Keratinocyte (primary cell): ENCODE data around the gene NFIC.

Source experiments
- EZH2 ChIP-seq: IDR thresholded peaks from one replicate; pipeline ENCODE4 v1.6.1; 2012; ENCODE audit warnings: inconsistent platforms, mild to moderate bottlenecking, low read length, moderate library complexity
- TF ChIP-seq, protein P1 (sequence below), 3 experiments: IDR thresholded peaks in 1 of 3; conservative IDR thresholded peaks in 1 of 3; optimal IDR thresholded peaks in 1 of 3; 2 replicates in 2 of 3; 3 replicates in 1 of 3; pipeline versions ENCODE3 to v1.5.1; 2011; ENCODE audit warnings: low read length in 3 of 3, mild to moderate bottlenecking in 3 of 3, moderate library complexity in 2 of 3, control low read depth in 1 of 3, inconsistent platforms in 1 of 3; ENCODE audit not compliant: insufficient read depth in 2 of 3; ENCODE audit errors: extremely low read depth in 1 of 3

DNA sequence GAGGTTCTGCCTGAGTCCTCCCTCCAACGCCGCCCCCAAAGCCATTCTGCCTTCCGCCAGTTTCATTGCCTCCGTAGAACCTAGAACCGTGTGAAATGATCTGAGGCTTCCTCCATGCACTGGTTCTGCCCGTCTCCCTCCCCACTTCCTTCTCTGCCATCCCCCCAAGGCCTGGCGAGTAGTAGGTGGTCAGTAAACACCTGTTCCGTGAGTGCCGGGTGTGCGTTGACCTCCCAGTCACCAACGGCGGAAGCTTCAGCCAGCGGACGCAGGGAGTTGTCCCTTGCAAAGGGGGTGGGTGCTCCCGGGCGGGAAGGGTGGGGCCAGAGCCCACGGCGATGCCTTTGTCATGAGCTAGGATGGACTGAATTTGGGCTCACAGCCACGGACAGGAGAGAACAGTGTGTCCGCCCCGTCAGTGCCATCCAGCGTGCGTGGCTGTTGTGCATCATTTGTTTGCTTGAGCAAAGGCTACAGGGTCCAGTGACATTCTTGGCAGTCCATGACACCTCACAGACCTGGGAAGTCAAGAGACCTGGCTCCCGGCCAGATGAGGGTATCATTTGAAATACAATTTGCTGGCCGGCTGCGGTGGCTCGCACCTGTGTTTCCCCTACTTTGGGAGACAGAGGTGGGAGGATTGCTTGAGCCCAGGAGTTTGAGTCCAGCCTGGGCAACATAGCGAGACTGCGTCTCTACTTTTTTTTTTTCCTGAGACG lies 43.1 kb downstream of the NFIC start:
- TF ChIP-seq, protein P1, sequence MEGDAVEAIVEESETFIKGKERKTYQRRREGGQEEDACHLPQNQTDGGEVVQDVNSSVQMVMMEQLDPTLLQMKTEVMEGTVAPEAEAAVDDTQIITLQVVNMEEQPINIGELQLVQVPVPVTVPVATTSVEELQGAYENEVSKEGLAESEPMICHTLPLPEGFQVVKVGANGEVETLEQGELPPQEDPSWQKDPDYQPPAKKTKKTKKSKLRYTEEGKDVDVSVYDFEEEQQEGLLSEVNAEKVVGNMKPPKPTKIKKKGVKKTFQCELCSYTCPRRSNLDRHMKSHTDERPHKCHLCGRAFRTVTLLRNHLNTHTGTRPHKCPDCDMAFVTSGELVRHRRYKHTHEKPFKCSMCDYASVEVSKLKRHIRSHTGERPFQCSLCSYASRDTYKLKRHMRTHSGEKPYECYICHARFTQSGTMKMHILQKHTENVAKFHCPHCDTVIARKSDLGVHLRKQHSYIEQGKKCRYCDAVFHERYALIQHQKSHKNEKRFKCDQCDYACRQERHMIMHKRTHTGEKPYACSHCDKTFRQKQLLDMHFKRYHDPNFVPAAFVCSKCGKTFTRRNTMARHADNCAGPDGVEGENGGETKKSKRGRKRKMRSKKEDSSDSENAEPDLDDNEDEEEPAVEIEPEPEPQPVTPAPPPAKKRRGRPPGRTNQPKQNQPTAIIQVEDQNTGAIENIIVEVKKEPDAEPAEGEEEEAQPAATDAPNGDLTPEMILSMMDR (optimal IDR thresholded peaks at IDR 0.05 in 1 of 3, IDR thresholded peaks at IDR 0.05 in 1 of 3, conservative IDR thresholded peaks at IDR 0.05 in 1 of 3; ENCODE audit: extremely low read depth in 1 of 3, insufficient read depth in 2 of 3, low read length in 3 of 3): no peak
- no peak for TF ChIP-seq EZH2
